ENCODE measurements around the gene SMYD3.

SMYD3 gene

GRCh38 chr1:246450611-246451251 is 56.3 kb downstream of the SMYD3 start:
- TF ChIP-seq ZNF384 (IDR thresholded peaks at IDR 0.05) (no peak), CTBP1 (IDR thresholded peaks at IDR 0.05; ENCODE audit: borderline replicate concordance) (no peak), SUZ12 (IDR thresholded peaks at IDR 0.05) (no peak), LEF1 (IDR thresholded peaks at IDR 0.05; ENCODE audit: borderline replicate concordance) (no peak), ARNT (IDR thresholded peaks at IDR 0.05) (no peak), PKNOX1 (IDR thresholded peaks at IDR 0.05) (no peak), FOXM1 (IDR thresholded peaks at IDR 0.05; ENCODE audit: borderline replicate concordance) (no peak), TARDBP (IDR thresholded peaks at IDR 0.05) (no peak), NFRKB (IDR thresholded peaks at IDR 0.05) (no peak), SP1 (IDR thresholded peaks at IDR 0.05) (no peak), BHLHE40 (IDR thresholded peaks at IDR 0.05; ENCODE audit: borderline replicate concordance) (no peak), FOXK2 (IDR thresholded peaks at IDR 0.05) (no peak), HDGF (IDR thresholded peaks at IDR 0.05; ENCODE audit: borderline replicate concordance) (no peak), L3MBTL2 (conservative IDR thresholded peaks at IDR 0.05) (no peak), FOXA1 (IDR thresholded peaks at IDR 0.05) (no peak), ELF4 (IDR thresholded peaks at IDR 0.05) (no peak)
- ChIA-PET CTCF (interaction anchor here (0.6 kb wide), 1 partner anchor 1064 kb away, joined by 3 read pairs; no protein-coding TSS in a partner anchor), POLR2A (no interaction called here)
- DNase-seq (ENCODE audit: extremely low spot score) = peak; percentile 9

GRCh38 chr1:246448373-246448772 is 58.7 kb downstream of the SMYD3 start:
- ChIA-PET CTCF (no interaction called here), POLR2A (no interaction called here)
- no peak for TF ChIP-seq TARDBP (IDR thresholded peaks at IDR 0.05)
- TF ChIP-seq PKNOX1 (IDR thresholded peaks at IDR 0.05) = no peak
- TF ChIP-seq SP1 (IDR thresholded peaks at IDR 0.05) = no peak
- DNase-seq (ENCODE audit: extremely low spot score) = no peak

GRCh38 chr1:246447501-246447900 is 59.6 kb downstream of the SMYD3 start:
- CTCF ChIA-PET = interaction anchor here (0.5 kb wide), 1 partner anchor 16 kb away, joined by 3 read pairs; no protein-coding TSS in a partner anchor
- TF ChIP-seq FOXA1 (IDR thresholded peaks at IDR 0.05) = no peak
- TF ChIP-seq PKNOX1 (IDR thresholded peaks at IDR 0.05) = peak; percentile 44
- POLR2A ChIA-PET = no interaction called here
- DNase-seq (ENCODE audit: extremely low spot score) = no peak

- DNase-seq (ENCODE audit: extremely low spot score) = no peak
- ChIA-PET CTCF (interaction anchor here (0.7 kb wide), 1 partner anchor 127 kb away, joined by 3 read pairs; no protein-coding TSS in a partner anchor), POLR2A (no interaction called here)
- no peak for TF ChIP-seq NFRKB (IDR thresholded peaks at IDR 0.05)
- no peak for TF ChIP-seq SP1 (IDR thresholded peaks at IDR 0.05)
Measured at GRCh38 chr1:246445503-246445902, 61.6 kb downstream of the SMYD3 start.

- POLR2A ChIA-PET = no interaction called here
- TF ChIP-seq ELF4 (IDR thresholded peaks at IDR 0.05) = no peak
- no peak for TF ChIP-seq TARDBP (IDR thresholded peaks at IDR 0.05)
- TF ChIP-seq FOXK2 (IDR thresholded peaks at IDR 0.05) = no peak
- TF ChIP-seq FOXM1 (IDR thresholded peaks at IDR 0.05; ENCODE audit: borderline replicate concordance) = no peak
- TF ChIP-seq PKNOX1 (IDR thresholded peaks at IDR 0.05) = no peak
- DNase-seq (ENCODE audit: extremely low spot score) = no peak
- CTCF ChIA-PET = no interaction called here
Measured at GRCh38 chr1:246444617-246445016, 62.5 kb downstream of the SMYD3 start.

GRCh38 chr1:246437961-246438360 is 69.1 kb downstream of the SMYD3 start:
- POLR2A ChIA-PET = no interaction called here
- CTCF ChIA-PET = no interaction called here
- DNase-seq (ENCODE audit: extremely low spot score) = no peak
- TF ChIP-seq ZNF384 (IDR thresholded peaks at IDR 0.05) (no peak), CTBP1 (IDR thresholded peaks at IDR 0.05; ENCODE audit: borderline replicate concordance) (no peak), TARDBP (IDR thresholded peaks at IDR 0.05) (no peak), L3MBTL2 (conservative IDR thresholded peaks at IDR 0.05) (no peak), HDGF (IDR thresholded peaks at IDR 0.05; ENCODE audit: borderline replicate concordance) (no peak), PKNOX1 (IDR thresholded peaks at IDR 0.05) (no peak), SUZ12 (IDR thresholded peaks at IDR 0.05) (no peak), FOXK2 (IDR thresholded peaks at IDR 0.05) (no peak), FOXA1 (IDR thresholded peaks at IDR 0.05) (no peak), ARNT (IDR thresholded peaks at IDR 0.05) (no peak), SP1 (IDR thresholded peaks at IDR 0.05) (no peak), NFRKB (IDR thresholded peaks at IDR 0.05) (no peak)

All from HEK293T (cell line).